T-helper 1 cell (primary cell): ENCODE measurements around the gene ZP3.
"Not testable (repeated sequence)": the region's sequence is repeated elsewhere in the genome, so short reads cannot be mapped to it uniquely, and the experiment has no call there.

ENCODE experiments used
- DNase-seq, 5 donors: peaks; one replicate each; pipeline ENCODE4 v3.0.0-alpha.2; 2012 to 2020

ZP3 gene

DNA sequence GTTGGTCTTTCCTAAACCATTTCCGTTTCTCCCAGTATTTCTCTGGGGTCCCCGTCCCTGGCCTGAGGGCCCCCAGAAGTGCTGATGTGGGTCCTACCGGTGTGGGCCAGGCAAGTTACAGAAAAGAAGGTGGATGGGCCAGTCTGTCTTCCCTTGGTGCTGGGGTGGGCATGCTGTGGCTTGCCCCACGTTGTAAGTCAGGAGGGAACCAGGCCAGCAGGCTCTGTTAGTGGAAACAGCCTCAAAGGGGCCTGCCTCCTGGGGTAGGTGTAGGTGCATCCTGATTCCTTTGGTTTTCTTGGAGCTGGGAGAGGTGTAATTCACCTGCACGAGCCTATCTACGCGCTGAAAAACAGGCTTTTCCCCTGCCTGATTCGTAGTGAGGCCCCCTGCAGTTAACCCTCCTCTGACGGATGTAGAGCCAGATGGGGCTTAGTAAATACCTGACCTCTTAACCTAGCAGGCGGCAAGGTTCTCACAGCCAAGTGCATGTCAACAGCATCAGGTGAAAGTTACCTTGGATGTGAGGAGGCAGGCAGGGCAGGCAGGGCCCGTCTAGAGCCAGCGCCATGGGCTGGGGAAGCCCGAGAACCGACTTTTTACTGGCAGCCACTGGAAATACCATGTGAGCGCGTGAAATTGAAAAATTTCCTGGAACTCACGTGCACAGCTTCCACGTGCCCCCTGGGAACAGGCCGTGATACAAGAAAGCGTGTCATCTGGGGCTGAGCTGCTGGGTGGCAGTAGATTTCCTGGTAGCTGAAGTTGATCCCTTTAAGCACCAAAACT lies 61.3 kb downstream of the ZP3 start:
- not testable (repeated sequence) for DNase-seq

DNA sequence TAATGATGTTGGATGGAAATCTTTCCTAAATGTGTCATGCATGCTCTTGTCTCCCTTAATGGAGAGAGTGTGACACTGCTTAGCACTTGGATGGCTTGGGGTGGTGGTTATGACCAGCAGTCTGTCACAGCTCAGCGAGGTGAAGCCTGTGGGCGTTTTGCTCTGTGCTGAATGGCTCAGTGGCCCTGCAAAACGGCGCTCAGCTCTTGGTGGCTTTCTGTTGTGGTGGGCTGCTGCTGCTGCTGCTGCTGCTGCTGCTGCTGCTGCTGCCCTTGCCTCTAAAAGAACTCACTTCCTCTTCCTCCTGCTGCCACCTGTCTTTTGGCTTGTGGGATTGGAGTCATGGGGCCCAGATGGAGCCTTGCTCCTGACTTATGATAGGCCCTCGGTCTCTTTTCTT lies 61.9 kb downstream of the ZP3 start:
- not testable (repeated sequence) for DNase-seq

DNA sequence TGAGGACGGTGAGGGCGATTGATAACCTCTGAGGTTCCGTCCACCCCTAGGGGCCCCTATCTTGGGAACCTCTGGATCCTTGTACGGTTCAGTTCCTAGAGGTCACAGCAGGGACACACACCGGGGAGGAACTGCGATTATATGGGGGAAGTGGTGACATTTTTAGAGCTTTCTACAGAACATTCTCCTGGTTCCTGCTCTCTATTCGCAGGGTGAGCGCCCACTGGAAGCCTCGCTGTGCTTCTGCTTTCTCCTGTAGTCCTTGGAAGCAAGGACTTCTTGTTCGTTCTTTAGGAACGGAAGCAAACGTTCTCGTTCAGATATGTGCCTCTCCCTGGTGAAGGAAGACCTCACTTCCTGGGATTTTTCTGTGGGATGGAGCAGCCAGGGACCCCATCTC lies 63.2 kb downstream of the ZP3 start:
- not testable (repeated sequence) for DNase-seq
